Measurements from ENCODE around the gene RSPH6A.

RSPH6A gene

DNA sequence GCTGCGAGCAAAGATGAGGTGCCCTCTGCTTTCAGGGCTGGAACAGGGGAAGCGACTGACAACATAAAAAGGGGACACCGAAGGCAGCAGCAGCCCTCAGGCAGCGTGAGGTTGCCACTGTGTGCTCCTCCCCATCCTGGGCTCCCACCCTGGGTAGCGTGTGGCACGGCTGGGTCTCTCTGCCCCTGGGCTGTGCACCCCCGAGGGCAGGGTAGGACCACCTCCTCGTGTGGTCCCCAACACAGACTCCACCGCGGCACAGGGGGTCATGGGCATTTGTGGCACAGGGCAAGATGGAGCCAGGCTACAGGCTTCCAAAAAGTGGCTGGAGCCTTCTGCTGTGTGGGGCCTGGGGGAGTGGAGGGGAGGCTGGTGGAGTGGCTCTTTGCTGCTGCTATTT lies 6.5 kb upstream of the RSPH6A start:
- Histone ChIP-seq H3K9ac (ENCODE audit: low read length) (no peak overlapping the region), H3K27me3 (ENCODE audit: low read length) (no peaks in the 10 kb centered on the region), H3K79me2 (ENCODE audit: insufficient read depth, low read length) (no peaks in the 10 kb centered on the region), H4K20me1 (ENCODE audit: low read depth, low read length) (no peaks in the 10 kb centered on the region), H3K4me3 (ENCODE audit: insufficient read depth, low read length, poor library complexity, severe bottlenecking) (no peak overlapping the region), H3K9me2 (replicated peaks; ENCODE audit: insufficient read depth, low read length) (no peaks in the 10 kb centered on the region), H3K9me3 (ENCODE audit: insufficient read depth, low read length) (no peaks in the 10 kb centered on the region), H3F3A (ENCODE audit: insufficient read depth) (peaks cover 3% of the 10 kb centered on the region; the same call in 1 of the 2 replicates), H3K4me2 (ENCODE audit: low read depth, low read length, poor library complexity, severe bottlenecking) (no peak overlapping the region), H2AFZ (ENCODE audit: low read depth, low read length, severe bottlenecking) (no peak overlapping the region), H3K36me3 (ENCODE audit: low read length) (no peaks in the 10 kb centered on the region), H3K27ac (ENCODE audit: low read depth, low read length) (no peak overlapping the region)
- no peak for TF ChIP-seq EZH2phosphoT487 (conservative IDR thresholded peaks at IDR 0.05; ENCODE audit: low read length)
- TF ChIP-seq, protein P1, sequence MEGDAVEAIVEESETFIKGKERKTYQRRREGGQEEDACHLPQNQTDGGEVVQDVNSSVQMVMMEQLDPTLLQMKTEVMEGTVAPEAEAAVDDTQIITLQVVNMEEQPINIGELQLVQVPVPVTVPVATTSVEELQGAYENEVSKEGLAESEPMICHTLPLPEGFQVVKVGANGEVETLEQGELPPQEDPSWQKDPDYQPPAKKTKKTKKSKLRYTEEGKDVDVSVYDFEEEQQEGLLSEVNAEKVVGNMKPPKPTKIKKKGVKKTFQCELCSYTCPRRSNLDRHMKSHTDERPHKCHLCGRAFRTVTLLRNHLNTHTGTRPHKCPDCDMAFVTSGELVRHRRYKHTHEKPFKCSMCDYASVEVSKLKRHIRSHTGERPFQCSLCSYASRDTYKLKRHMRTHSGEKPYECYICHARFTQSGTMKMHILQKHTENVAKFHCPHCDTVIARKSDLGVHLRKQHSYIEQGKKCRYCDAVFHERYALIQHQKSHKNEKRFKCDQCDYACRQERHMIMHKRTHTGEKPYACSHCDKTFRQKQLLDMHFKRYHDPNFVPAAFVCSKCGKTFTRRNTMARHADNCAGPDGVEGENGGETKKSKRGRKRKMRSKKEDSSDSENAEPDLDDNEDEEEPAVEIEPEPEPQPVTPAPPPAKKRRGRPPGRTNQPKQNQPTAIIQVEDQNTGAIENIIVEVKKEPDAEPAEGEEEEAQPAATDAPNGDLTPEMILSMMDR (IDR thresholded peaks at IDR 0.05; ENCODE audit: insufficient read depth, low read length, poor library complexity, severe bottlenecking) = no peak

GRCh38 chr19:45821103-45821521 lies 6.0 kb upstream of the RSPH6A start:
- H3K27ac ChIP-seq (ENCODE audit: low read depth, low read length) = no peak overlapping the region
- H3K79me2 ChIP-seq (ENCODE audit: insufficient read depth, low read length) = no peaks in the 10 kb centered on the region
- no peaks in the 10 kb centered on the region for H4K20me1 ChIP-seq (ENCODE audit: low read depth, low read length)
- no peak overlapping the region for H3K9ac ChIP-seq (ENCODE audit: low read length)
- no peak overlapping the region for H3K4me3 ChIP-seq (ENCODE audit: insufficient read depth, low read length, poor library complexity, severe bottlenecking)
- H2AFZ ChIP-seq (ENCODE audit: low read depth, low read length, severe bottlenecking) = no peak overlapping the region
- no peaks in the 10 kb centered on the region for H3K9me3 ChIP-seq (ENCODE audit: insufficient read depth, low read length)
- no peak overlapping the region for H3K4me2 ChIP-seq (ENCODE audit: low read depth, low read length, poor library complexity, severe bottlenecking)
- no peaks in the 10 kb centered on the region for H3K9me2 ChIP-seq (replicated peaks; ENCODE audit: insufficient read depth, low read length)
- TF ChIP-seq EZH2phosphoT487 (conservative IDR thresholded peaks at IDR 0.05; ENCODE audit: low read length) = no peak
- TF ChIP-seq, protein P1 (IDR thresholded peaks at IDR 0.05; ENCODE audit: insufficient read depth, low read length, poor library complexity, severe bottlenecking) = no peak
- no peaks in the 10 kb centered on the region for H3K27me3 ChIP-seq (ENCODE audit: low read length)
- H3F3A ChIP-seq (ENCODE audit: insufficient read depth) = peaks cover 3% of the 10 kb centered on the region; the same call in 1 of the 2 replicates
- no peaks in the 10 kb centered on the region for H3K36me3 ChIP-seq (ENCODE audit: low read length)

GRCh38 chr19:45820413-45821102 lies 5.5 kb upstream of the RSPH6A start:
- Histone ChIP-seq H3K36me3 (ENCODE audit: low read length) (no peaks in the 10 kb centered on the region), H4K20me1 (ENCODE audit: low read depth, low read length) (no peaks in the 10 kb centered on the region), H3K27me3 (ENCODE audit: low read length) (no peaks in the 10 kb centered on the region), H3K79me2 (ENCODE audit: insufficient read depth, low read length) (no peaks in the 10 kb centered on the region), H3K9me2 (replicated peaks; ENCODE audit: insufficient read depth, low read length) (no peaks in the 10 kb centered on the region), H2AFZ (ENCODE audit: low read depth, low read length, severe bottlenecking) (no peak overlapping the region), H3K4me3 (ENCODE audit: insufficient read depth, low read length, poor library complexity, severe bottlenecking) (no peak overlapping the region), H3F3A (ENCODE audit: insufficient read depth) (peaks cover 3% of the 10 kb centered on the region; the same call in 1 of the 2 replicates), H3K4me2 (ENCODE audit: low read depth, low read length, poor library complexity, severe bottlenecking) (no peak overlapping the region), H3K27ac (ENCODE audit: low read depth, low read length) (no peak overlapping the region), H3K9ac (ENCODE audit: low read length) (no peak overlapping the region), H3K9me3 (ENCODE audit: insufficient read depth, low read length) (no peaks in the 10 kb centered on the region)
- TF ChIP-seq, protein P1 (IDR thresholded peaks at IDR 0.05; ENCODE audit: insufficient read depth, low read length, poor library complexity, severe bottlenecking) = no peak
- TF ChIP-seq EZH2phosphoT487 (conservative IDR thresholded peaks at IDR 0.05; ENCODE audit: low read length) = no peak
